Measurements from ENCODE around the gene FFAR1.
"Not testable (repeated sequence)": the region's sequence is repeated elsewhere in the genome, so short reads cannot be mapped to it uniquely, and the experiment has no call there.

FFAR1 gene

GRCh38 chr19:35369522-35369921 is 21.8 kb downstream of the FFAR1 start:
- ChIA-PET CTCF (interaction anchor here (1.1 kb wide), 1 partner anchor 125 kb away, joined by 3 read pairs; no protein-coding TSS in a partner anchor), POLR2A (no interaction called here)
- no peak for TF ChIP-seq CTCF (IDR thresholded peaks at IDR 0.05; ENCODE audit: insufficient read depth, low read length, missing control alignments)
- DNase-seq (ENCODE audit: low read depth, low spot score) = no peak
- H3K4me3 ChIP-seq (ENCODE audit: low read depth, low read length) = no peak overlapping the region

DNA sequence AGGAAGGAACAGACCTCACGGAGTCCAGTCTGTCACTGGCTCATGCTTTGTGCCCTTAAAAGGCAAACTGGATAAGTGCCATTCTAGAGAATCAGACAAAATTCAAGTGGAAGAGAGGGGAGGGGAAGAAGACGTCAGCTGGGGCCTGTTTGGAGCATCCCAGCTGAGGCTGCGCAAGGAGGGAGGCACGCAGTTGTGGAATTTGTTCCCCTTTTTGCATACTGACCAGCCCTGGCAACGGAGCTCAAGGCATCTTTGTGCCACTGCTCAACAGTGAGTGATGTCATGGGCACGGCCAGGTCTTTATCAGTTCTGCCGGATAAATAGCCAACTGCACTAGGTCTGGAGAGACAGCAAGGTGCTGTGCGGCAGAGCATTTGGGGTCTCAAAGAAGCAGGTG is 23.0 kb downstream of the FFAR1 start, which contains the start of gene GPR42:
GPR42 (plus strand) TSS at position 347 of the 400 bp plus-strand sequence. CDS start 292 bp downstream, outside the sequence.
- DNase-seq (ENCODE audit: low read depth, low spot score) = no peak
- POLR2A ChIA-PET = no interaction called here
- no peak within 1 kb of the TSS for H3K4me3 ChIP-seq (ENCODE audit: low read depth, low read length)
- TF ChIP-seq CTCF (IDR thresholded peaks at IDR 0.05; ENCODE audit: insufficient read depth, low read length, missing control alignments) = no peak
- CTCF ChIA-PET = no interaction called here

DNA sequence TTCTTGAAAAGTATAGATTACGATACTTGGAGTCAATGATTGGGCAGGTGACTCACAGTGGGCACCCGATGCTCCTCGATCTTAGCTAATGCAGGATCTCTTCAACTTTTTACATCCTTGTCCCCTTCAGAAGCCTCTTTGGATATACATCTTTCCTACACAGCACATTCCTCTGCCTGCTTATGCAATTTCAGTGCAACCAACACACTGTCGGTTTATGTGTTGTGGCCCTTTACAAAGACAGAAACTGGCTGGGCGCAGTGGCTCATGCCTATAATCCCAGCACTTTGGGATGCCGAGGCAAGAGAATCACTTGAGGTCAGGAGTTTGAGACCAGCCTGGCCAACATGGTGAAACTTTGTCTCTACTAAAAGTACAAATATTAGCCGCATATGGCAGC is 25.8 kb downstream of the FFAR1 start:
- ChIA-PET POLR2A (no interaction called here), CTCF (interaction anchor here (1.2 kb wide), 1 partner anchor 21 kb away, joined by 3 read pairs; no protein-coding TSS in a partner anchor)
- no peak overlapping the region for H3K4me3 ChIP-seq (ENCODE audit: low read depth, low read length)
- TF ChIP-seq CTCF (IDR thresholded peaks at IDR 0.05; ENCODE audit: insufficient read depth, low read length, missing control alignments) = no peak
- DNase-seq (ENCODE audit: low read depth, low spot score) = no peak

- DNase-seq (ENCODE audit: low read depth, low spot score); H3K4me3 ChIP-seq (ENCODE audit: low read depth, low read length); POLR2A ChIA-PET: not testable (repeated sequence)
- CTCF ChIA-PET = interaction anchor here (1.2 kb wide), 1 partner anchor 21 kb away, joined by 3 read pairs; no protein-coding TSS in a partner anchor
Observed at GRCh38 chr19:35374031-35374430, 26.3 kb downstream of the FFAR1 start.

GRCh38 chr19:35375505-35376307 is 28.0 kb downstream of the FFAR1 start:
- POLR2A ChIA-PET = no interaction called here
- no peak overlapping the region for H3K4me3 ChIP-seq (ENCODE audit: low read depth, low read length)
- CTCF ChIA-PET = no interaction called here
- no peak for TF ChIP-seq CTCF (IDR thresholded peaks at IDR 0.05; ENCODE audit: insufficient read depth, low read length, missing control alignments)
- DNase-seq (ENCODE audit: low read depth, low spot score) = no peak

DNA sequence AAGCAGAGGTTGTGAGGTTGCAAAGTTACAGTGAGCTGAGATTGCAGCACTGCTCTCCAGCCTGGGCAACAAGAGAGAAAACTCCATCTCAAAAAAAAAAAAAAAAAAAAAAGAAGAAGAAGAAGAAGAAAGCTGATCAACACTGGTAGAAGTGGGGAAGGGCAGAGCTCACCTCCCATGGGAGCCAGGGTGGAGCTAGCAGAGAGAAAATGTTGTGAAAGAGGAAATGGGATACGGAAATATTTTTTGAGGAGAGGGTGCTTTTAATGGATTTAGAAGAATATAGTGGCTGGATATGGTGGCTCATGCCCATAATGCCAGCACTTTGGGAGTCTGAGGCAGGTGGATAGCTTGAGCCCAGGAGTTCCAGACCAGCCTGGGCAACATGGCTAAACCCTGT is 30.0 kb downstream of the FFAR1 start:
- CTCF ChIA-PET = interaction anchor here (2.0 kb wide), 1 partner anchor 25 kb away, joined by 5 read pairs; no protein-coding TSS in a partner anchor
- no peak for DNase-seq (ENCODE audit: low read depth, low spot score)
- POLR2A ChIA-PET = no interaction called here
- no peak for TF ChIP-seq CTCF (IDR thresholded peaks at IDR 0.05; ENCODE audit: insufficient read depth, low read length, missing control alignments)
- H3K4me3 ChIP-seq (ENCODE audit: low read depth, low read length) = no peak overlapping the region
